GM18502 (cell line): Measurements from ENCODE around the gene HAUS8.
"Not testable (repeated sequence)": the region's sequence is repeated elsewhere in the genome, so short reads cannot be mapped to it uniquely, and the experiment has no call there.

Experiments used
- ATAC-seq: cut with Tn5 transposase; IDR thresholded peaks from one replicate; pipeline ENCODE4 v1.9.1; 2021; ENCODE audit warnings: mild to moderate bottlenecking; ENCODE audit not compliant: unreplicated experiment, poor library complexity

HAUS8 gene

DNA sequence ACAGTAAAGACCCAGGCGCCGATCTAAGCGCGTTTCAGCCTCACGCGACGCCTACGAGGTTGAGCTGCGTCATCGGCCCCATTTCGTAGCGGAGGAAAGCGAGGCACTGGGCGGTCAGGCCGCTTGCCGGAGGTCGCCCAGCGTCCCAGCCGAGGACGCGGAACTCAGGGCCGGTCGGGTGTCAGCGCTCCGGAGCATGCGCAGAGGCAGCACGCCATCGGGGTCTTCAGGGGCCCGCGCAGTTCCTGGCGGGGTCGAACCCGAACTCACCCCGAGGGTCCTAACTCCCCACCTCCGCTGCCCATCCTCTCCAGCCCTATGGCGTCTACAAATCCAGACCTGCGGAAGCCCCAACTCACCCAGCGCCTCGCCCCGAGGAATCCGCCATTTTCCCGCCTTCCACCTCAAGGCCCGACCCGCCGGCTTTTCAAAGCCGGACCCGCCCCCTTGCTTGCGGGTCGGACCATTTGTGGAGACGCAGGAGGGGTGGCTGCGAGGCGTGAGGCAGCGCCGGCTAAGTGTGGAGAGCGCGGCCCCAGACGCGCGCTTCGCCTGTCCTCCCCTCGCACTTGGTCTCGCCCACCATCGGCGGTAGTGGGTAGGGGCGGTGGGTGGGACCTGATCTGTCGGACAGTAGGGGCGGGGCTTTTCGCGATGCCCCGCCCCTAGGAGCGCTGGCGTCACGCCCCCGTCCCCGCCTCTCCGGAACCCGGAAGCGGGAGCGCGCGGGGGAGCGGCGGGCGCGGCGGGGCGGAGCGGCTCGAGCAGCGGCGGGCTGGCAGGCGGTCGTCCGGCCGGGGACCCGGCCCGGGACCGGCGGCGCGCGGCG is at the start of gene HAUS8, which contains the start of gene MYO9B:
TSS of gene HAUS8 (minus strand) at position 418 of the 829 bp plus-strand sequence. CDS start at position 388, 30 bp downstream.
TSS of gene MYO9B (plus strand) at position 743 of the 829 bp plus-strand sequence. CDS start 25,941 bp downstream, outside the sequence.
- peak; percentile 73 for ATAC-seq

GRCh38 chr19:17124025-17124424 is 48.8 kb upstream of the HAUS8 start:
- no peak for ATAC-seq

- no peak for ATAC-seq
Observed at GRCh38 chr19:17123041-17123440, 47.8 kb upstream of the HAUS8 start.

DNA sequence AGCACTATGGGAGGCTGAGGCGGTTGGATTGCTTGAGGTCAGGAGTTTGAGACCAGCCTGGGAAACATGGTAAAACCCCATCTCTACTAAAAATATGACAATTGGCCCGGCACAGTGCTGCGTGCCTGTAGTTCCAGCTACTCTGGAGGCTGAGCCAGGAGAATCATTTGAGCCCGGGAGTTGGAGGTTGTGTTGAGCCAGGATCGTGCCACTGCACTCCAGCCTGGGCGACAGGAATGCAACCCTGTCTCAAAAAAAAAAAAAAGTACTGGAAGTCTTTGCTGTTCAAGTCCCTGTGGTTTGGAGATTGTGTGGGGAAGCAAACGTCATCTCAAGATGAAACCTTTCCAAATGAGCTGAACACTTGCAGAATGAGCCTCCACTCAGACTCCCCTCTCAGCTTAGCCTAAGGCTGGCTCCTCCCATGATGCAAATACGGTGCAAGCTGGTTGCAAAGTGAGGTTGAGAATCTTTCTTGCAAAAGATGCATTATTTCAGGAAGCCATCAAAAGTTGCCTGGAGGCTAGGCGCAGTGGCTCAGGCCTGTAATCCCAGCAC is 46.6 kb upstream of the HAUS8 start:
- ATAC-seq: no peak

GRCh38 chr19:17118957-17119356 is 43.7 kb upstream of the HAUS8 start:
- ATAC-seq: no peak

- ATAC-seq: no peak
Observed at GRCh38 chr19:17116996-17117702, 41.9 kb upstream of the HAUS8 start.

DNA sequence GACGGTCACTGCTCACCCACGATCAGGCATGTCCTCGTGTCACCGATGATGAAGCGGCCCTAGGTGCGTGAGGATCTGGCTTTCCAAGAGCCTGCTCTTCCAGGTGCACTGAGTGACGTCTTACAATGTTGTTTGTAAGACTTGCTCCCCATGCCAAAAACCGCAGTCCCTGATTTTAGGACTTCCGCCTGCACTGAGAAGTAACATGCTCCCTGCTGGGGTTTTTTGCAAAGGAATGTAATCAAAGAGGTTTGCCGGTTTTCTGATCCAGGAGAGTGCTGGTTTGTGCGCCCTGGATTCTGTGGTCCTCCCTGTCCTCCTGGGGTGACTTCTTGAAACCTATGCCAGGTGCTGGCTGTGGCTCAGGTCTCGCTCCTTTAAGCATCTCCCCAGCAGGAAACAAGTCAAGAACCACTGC is 39.2 kb upstream of the HAUS8 start:
- no peak for ATAC-seq

DNA sequence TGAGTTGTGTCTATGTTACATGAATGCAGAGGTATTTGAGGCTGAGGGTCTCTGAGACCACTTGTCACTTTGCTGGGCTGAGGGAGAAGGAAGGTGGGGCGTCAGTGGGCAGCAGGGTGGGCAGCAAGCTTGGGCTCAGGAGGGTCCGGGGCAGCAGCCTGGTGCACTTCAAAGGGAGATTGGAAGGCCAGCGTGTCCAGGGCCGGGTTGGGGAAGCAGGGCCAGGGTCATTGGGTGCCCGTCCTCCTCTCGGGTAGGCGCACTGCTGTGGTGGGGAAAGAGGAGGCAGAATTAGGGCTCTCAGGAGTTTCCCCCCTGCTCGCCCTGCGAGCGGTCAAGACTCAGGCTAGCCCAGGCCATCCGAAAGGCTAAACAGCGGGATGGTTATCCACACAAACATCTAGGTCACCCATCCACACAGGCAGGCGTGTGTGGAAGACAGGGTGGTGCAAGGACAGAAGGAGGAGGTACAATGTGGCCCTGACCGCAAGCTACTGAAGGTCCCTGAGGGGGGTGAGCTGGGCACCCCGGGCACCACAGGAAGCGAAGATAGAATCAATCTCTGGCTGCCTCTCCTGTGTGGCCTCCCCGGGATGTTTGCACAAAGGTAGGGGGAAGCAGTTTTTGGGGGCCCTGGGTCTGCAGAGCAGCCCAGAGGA is 38.0 kb upstream of the HAUS8 start:
- no peak for ATAC-seq

- no peak for ATAC-seq
Observed at GRCh38 chr19:17112700-17113099, 37.4 kb upstream of the HAUS8 start.

DNA sequence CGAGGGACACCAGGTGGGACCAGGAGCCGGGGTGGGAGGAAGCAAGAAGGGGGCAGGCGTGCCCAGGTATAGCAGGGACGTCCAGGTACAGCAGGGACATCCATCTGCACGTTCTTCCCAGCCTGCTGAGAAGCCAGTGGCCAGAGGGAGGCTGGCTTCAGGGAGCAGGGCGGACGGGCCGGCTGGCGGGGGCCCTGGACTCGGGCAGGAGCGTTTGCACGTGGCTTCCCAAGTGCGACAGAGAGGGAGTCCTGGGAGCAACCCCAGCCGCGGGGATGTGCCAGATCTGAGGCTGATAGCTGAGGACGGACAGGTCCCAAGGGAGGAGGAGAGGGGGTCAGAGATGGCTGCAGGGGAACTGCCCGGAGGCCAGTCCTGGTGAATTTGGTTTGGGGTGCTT is 37.0 kb upstream of the HAUS8 start:
- ATAC-seq: no peak

GRCh38 chr19:17111766-17112165 is 36.5 kb upstream of the HAUS8 start:
- ATAC-seq: no peak

DNA sequence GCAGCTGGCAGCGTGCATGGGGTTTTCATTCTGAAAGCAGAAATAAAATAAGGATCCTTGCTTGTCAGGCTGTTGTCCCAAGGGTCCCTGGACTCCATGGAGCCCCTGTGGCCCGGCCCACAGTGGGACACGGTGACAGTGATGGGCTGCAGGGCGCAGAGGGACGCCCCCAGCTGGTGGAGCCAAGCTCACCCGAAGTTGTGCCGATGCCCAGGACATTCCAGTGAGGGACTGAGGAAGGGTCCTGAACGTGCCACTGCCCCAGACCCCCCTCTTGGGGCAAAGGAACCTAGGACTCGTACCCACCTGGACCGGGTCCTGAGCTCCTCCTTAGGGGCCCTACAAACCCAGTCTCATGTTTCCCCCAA is 35.3 kb upstream of the HAUS8 start:
- no peak for ATAC-seq

DNA sequence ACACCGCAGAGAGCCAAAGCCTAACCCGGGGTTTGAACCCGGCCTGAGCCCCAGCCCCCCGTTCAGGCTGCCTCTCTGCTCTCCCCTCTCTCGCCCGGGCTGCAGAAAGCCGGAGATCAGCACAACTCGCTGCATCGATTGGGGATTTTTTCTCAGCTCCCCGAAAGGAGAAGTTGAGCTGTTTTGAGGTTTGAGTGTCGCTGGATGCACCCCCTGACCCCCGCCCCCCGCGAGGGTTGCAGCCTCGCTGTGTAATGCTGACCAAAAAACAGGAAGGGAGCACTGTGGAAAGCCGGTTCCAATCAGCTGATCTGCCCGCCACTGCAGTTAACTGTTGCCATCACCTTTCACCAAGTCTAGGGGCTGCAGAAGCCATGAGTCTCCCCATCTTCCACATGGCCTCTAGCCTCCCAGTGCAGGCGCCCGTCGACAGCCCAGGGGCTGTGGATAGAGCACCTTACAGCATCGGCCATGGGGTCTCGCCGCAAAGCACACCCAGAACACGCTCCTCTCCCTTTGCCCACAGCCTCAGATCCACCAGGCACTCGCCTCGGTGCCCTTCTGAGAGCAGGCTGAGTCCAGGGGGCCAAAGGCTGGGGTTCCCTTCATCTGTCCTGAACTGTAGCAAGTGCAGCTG is 34.8 kb upstream of the HAUS8 start:
- ATAC-seq: peak; percentile 44

- ATAC-seq: no peak
Observed at GRCh38 chr19:17109300-17109699, 34.0 kb upstream of the HAUS8 start.

DNA sequence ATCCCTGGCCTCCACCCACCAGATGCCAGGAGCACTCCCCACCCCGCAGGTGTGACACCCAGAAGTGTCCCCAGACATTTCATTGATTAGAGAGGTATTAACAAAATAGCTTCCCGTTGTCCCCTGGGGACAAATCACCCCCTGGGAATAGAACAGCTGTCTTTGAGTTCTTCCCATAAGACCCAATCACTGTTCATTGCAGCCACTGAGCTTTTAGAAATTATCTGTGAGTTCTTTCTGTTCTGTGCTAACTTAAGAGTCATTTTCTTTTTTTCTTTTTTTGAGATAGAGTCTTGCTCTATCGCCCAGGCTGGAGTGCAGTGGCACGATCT is 33.2 kb upstream of the HAUS8 start:
- no peak for ATAC-seq

- no peak for ATAC-seq
Observed at GRCh38 chr19:17107546-17108452, 32.5 kb upstream of the HAUS8 start.

DNA sequence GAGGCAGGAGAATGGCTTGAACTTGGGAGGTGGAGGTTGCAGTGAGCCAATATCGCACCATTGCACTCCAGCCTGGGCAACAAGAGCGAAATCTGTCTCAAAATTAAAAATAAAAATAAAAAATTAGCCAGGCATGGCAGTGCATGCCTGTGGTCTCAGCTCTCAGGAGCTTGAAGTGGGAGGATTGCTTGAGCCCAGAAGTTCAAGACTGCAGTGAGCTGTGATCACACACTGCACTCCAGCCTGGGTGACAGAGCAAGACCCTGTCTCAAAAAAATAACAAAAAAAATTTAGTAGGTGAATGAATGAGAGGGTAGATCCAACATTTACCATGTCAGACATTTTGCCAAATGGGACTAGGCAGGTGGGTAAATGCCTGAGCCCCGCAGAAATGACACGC is 31.7 kb upstream of the HAUS8 start:
- ATAC-seq: not testable (repeated sequence)

DNA sequence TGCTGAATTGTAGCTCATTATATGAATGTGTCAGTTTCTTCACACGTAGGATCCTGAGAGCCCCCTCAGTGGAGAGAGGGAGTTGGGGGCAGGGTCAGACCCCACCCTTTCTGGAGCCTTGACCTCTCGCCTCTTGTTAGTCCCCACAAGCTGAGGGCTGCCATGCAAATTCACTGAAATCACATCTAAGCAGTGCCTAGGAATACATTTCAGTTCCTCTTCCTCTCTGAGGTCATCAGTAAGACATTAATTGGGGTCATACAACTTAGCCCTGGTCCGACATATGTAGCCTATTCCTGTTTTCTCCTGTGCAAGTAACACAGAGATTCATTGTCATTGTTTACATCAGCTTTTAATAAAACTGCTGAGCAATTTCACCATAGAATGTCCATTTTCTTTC is 30.3 kb upstream of the HAUS8 start:
- ATAC-seq: no peak

DNA sequence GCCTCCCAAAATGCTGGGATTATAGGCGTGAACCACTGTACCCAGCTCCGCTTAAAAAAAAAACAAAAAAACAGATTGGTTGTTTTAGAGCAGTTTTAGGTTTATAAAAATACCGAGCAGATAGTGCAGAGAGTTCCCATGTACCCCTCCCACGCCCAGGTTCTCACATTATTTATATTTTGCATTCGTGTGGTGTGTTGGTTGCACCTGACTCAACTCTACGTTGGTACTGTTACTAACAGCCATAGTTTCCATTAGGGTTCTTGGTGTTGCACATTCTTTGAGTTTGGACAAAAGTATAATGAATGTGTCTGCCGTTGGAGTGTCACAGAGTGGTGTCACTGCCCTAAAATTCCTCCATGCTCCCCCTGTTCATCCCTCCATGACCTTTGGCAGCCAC is 29.4 kb upstream of the HAUS8 start:
- ATAC-seq: no peak
